GM19099 (cell line): ENCODE results near the gene DNAJB2.

Experiments
- POLR2A ChIP-seq: IDR thresholded peaks from 3 replicates; pipeline ENCODE4 v1.6.1; 2011; ENCODE audit warnings: low read depth; ENCODE audit not compliant: insufficient read length; ENCODE audit errors: extremely low read depth

Gene DNAJB2

GRCh38 chr2:219279151-219279915 is at the start of gene DNAJB2:
DNAJB2 (plus strand) TSS chr2:219279366; CDS start chr2:219279834, 468 bp downstream.
- peak; percentile 86 for TF ChIP-seq POLR2A

GRCh38 chr2:219230059-219230540 is 49.1 kb upstream of the DNAJB2 start:
- no peak for TF ChIP-seq POLR2A

GRCh38 chr2:219234331-219234730 is 44.8 kb upstream of the DNAJB2 start:
- no peak for TF ChIP-seq POLR2A

GRCh38 chr2:219243291-219243761 is 35.8 kb upstream of the DNAJB2 start:
- TF ChIP-seq POLR2A, result no peak

- no peak for TF ChIP-seq POLR2A
These were observed 34.4 kb upstream of the DNAJB2 start for GRCh38 chr2:219244789-219245147.

- peak; percentile 89 for TF ChIP-seq POLR2A
These were observed 33.8 kb upstream of the DNAJB2 start, which contains the start of the genes GLB1L and STK16 for GRCh38 chr2:219245148-219245898. GLB1L (minus strand) TSS chr2:219245444; CDS start chr2:219243573, 1,871 bp downstream. STK16 (plus strand) TSS chr2:219245479; CDS start chr2:219246000, 521 bp downstream.

GRCh38 chr2:219245899-219246230 is 33.3 kb upstream of the DNAJB2 start:
- no peak for TF ChIP-seq POLR2A

- peak; percentile 29 for TF ChIP-seq POLR2A
These were observed 32.6 kb upstream of the DNAJB2 start for GRCh38 chr2:219246559-219246958.

GRCh38 chr2:219247678-219248642 is 31.2 kb upstream of the DNAJB2 start:
- TF ChIP-seq POLR2A, result peak; percentile 30

GRCh38 chr2:219248845-219249202 is 30.3 kb upstream of the DNAJB2 start:
- no peak for TF ChIP-seq POLR2A

GRCh38 chr2:219249203-219249980 is 29.8 kb upstream of the DNAJB2 start:
- TF ChIP-seq POLR2A, result peak; percentile 59

- TF ChIP-seq POLR2A, result no peak
These were observed 29.0 kb upstream of the DNAJB2 start for GRCh38 chr2:219250049-219250781.

- no peak for TF ChIP-seq POLR2A
These were observed 27.5 kb upstream of the DNAJB2 start for GRCh38 chr2:219251656-219252055.
